Measurements from ENCODE around the gene PLSCR5.

PLSCR5 gene

GRCh38 chr3:146585156-146585555 lies 20.0 kb downstream of the PLSCR5 start:
- no peak for DNase-seq (ENCODE audit: low spot score)

- DNase-seq (ENCODE audit: low spot score), result no peak
Observed at GRCh38 chr3:146581951-146582467, 23.1 kb downstream of the PLSCR5 start.

- no peak for DNase-seq (ENCODE audit: low spot score)
Observed at GRCh38 chr3:146581080-146581601, 24.0 kb downstream of the PLSCR5 start.

- peak; percentile 21 for DNase-seq (ENCODE audit: low spot score)
Observed at GRCh38 chr3:146577662-146578061, 27.5 kb downstream of the PLSCR5 start.

DNA sequence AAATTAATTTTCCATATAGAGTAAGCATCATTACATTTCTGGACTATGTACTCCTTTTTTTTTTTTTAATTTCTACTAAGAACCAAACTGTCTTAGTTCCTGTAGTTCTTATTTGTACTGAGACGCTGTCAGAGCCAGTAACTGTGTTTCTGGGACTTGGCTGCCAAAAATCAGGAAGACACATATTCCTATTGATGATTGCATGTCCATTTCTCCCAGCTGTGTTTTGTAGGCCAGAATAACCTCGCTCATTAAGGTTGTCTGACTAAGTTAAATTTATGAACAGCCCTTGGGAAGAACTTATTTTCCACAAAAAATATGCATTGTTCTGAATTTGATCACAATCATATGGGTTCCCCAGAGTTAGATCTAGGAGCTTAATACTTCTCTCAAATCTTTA lies 29.5 kb downstream of the PLSCR5 start:
- DNase-seq (ENCODE audit: low spot score), result no peak

GRCh38 chr3:146574173-146574572 lies 31.0 kb downstream of the PLSCR5 start:
- DNase-seq (ENCODE audit: low spot score), result no peak

DNA sequence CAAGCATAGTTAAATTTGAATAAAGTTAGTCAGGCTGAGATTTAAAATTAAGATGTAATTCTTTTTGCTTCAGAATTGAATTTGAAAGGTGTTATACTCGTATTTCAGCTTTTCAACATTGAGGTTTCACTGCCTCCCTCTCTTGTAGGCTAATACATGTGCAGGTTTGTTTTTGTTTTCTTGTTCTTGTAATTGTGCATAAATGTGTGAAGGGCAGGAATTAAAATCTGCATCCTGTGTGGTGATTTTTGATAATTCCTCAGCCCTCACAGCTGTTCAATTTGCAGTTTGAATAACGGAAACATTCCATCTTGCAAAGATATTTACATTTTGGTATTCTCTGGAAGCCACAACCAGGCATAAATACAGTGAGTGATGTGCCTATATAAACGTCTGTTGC lies 35.8 kb downstream of the PLSCR5 start:
- no peak for DNase-seq (ENCODE audit: low spot score)

DNA sequence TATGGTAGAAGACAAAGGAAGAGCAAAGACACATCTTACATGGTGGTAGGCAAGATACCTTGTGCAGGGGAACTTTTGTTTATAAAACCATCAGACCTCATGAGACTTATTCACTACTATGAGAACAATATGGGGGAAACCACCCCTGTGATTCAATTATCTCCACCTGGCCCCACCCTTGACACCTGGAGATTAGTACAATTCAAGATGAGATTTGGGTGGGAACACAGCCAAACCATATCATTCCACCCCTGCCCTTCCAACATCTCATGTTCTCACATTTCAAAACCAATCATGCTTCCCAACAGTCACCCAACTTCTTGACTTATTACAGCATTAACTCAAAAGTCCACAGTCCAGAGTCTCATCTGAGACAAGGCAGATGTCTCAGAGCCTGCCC lies 39.0 kb downstream of the PLSCR5 start:
- no peak for DNase-seq (ENCODE audit: low spot score)

DNA sequence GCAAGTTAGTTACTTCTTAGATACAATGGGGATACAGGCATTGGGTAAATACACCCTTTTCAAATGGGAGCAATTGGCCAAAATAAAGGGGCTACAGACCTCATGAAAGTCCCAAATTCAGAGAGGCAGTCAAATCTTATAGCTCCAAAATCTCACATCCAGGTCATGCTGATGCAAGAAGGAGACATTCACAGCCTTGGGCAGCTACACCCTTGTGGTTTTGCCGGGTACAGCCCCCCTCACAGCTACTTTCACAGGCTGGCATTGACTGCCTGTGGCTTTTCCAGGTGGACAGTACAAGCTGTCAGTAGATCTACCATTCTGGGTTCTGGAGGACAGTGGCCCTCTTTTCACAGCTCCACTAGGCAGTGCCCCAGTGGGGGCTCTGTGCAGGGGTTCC lies 43.3 kb downstream of the PLSCR5 start:
- DNase-seq (ENCODE audit: low spot score), result no peak

DNA sequence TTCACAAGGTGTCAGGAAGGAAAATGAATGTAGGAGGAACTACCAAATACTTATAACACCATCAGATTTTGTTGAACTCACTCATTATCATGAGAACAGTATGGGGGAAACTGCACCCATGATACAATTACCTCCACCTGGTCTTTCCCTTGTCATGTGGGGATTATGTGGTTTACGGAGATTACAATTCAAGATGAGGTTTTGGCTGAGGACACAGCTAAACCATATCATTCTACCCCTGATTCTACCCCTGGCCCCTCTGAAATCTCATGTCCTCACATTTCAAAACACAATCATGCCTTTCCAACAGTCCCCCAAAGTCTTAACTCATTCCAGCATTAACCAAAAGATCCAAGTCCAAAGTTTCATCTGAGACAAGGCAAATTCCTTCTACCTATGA lies 43.7 kb downstream of the PLSCR5 start:
- no peak for DNase-seq (ENCODE audit: low spot score)

GRCh38 chr3:146560678-146561077 lies 44.5 kb downstream of the PLSCR5 start:
- no peak for DNase-seq (ENCODE audit: low spot score)

GRCh38 chr3:146559388-146559787 lies 45.8 kb downstream of the PLSCR5 start:
- DNase-seq (ENCODE audit: low spot score), result no peak

DNA sequence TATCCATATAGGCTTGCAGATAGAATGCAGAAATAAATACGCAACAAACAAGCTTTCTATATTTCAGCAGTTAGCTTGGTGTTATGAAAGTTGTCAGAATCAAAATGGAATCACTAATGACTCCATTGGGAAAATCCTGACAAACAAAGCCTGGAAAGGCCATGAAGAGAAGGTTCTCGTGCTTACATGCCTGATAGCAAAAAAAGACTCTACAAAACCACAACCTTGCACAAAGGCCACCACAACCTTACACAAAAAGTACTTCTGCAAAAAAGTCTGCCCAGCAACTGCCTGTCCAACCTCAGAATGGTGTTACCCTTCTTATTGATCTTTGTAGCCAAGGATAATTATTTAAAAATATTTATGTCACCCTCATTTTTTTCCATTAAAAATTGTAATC lies 46.4 kb downstream of the PLSCR5 start:
- no peak for DNase-seq (ENCODE audit: low spot score)

- DNase-seq (ENCODE audit: low spot score), result no peak
Observed at GRCh38 chr3:146557745-146558144, 47.4 kb downstream of the PLSCR5 start.

GRCh38 chr3:146555311-146555710 lies 49.8 kb downstream of the PLSCR5 start:
- DNase-seq (ENCODE audit: low spot score), result no peak

DNA sequence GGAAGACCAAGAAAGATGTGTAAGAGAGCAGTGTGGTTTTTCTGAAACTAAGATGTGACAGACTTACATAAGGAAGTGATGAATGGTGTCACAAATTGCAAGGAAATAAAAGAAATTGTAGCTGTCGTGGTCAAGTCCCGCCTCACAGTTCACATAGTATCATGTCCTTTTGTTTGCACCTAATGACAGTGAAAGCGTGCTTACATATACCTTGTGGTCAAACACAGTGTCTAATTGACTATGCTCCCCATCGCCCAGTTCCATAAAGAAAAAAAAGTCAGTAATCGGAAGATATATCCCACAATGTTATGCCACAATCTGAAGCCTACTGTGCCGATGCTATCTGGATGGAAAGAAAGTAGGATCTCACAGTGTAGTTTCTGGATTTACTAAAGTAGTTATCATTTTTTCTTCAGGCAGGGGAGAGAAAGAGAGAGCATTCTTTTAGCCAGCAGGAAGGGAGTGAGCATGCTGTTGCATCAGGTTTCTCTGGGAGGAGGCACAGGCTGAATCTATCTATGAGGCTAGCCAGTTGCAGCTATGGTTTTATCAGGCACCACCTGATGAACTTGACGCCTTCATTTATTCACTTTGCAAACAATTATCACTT lies 50.9 kb downstream of the PLSCR5 start:
- peak; percentile 25 for DNase-seq (ENCODE audit: low spot score)

GRCh38 chr3:146550743-146551510 lies 54.2 kb downstream of the PLSCR5 start:
- DNase-seq (ENCODE audit: low spot score), result peak; percentile 53

DNA sequence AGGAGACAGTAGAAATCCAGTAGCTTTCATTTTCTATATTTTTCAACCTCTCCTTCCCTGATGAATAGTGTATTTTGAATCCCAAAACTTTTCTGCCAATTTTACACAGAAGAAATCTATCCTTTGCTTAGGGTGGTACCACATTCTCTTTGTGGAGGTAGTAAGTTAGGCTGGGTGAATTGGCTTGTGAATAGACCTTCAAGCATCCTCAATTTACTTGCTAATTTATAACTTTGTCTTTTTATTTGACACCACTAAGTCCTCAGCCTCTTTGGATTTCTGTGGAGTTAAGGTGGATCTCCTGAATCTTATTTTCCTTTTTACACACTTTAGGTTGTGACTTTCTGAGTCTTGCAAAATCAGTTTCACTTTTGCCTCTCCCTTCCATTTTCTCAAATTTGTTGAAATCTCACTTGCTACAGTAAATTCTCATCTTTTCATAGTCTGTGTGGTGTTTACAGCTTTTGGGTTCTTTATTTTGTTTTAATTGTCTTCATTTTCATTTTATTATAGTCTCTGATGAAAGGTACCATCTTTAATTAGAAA lies 55.0 kb downstream of the PLSCR5 start:
- no peak for DNase-seq (ENCODE audit: low spot score)

DNA sequence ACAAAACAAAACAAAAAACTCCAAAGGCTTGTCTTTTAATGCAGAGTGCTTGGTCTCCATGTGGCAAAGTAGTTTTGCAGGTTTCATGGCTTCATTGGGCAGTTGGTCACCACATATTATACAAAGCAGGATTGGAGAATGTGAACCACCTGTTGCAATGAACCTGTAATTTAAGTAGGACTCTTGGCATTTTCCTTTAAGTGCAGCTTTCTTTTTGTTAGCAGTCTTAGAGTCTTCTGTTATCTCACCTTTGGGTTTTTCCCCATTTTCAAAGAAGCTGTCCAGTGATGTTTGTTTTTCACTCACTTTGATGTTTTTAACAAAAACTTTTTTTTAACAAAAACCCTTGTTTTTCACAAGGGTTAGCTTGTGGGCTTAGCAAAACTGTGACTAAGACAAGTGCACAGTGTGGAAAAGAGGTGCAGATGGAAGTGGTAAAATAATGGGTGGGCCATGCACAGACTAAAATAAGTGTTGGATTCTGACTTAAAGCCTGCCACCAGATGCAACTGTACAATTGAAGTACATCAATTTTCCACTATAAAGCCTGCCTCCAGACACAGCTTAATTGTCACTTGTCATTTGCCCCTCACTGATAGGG lies 57.8 kb downstream of the PLSCR5 start:
- no peak for DNase-seq (ENCODE audit: low spot score)

GRCh38 chr3:146546366-146546965 lies 58.7 kb downstream of the PLSCR5 start:
- DNase-seq (ENCODE audit: low spot score), result no peak

- no peak for DNase-seq (ENCODE audit: low spot score)
Observed at GRCh38 chr3:146544929-146545528, 60.1 kb downstream of the PLSCR5 start.

All from AG20443 (cell line).